Stimulated activated CD8-positive, alpha-beta memory T cell treated with anti-CD3 and anti-CD28 coated beads, Interleukin-2, amount 100 ng/mL, for 48 hours (primary cell): ENCODE results near the gene FRS2.
A peak's percentile ranks its signal among the peaks of the same experiment; 100 is the strongest.
"Not testable (repeated sequence)": the region's sequence is repeated elsewhere in the genome, so short reads cannot be mapped to it uniquely, and the experiment has no call there.

Source experiments
- DNase-seq, 2 donors: peaks; one replicate each; pipeline ENCODE4 v3.0.0-alpha.2; 2020; ENCODE audit warnings: low read depth in 2 of 2

Gene FRS2, protein sequence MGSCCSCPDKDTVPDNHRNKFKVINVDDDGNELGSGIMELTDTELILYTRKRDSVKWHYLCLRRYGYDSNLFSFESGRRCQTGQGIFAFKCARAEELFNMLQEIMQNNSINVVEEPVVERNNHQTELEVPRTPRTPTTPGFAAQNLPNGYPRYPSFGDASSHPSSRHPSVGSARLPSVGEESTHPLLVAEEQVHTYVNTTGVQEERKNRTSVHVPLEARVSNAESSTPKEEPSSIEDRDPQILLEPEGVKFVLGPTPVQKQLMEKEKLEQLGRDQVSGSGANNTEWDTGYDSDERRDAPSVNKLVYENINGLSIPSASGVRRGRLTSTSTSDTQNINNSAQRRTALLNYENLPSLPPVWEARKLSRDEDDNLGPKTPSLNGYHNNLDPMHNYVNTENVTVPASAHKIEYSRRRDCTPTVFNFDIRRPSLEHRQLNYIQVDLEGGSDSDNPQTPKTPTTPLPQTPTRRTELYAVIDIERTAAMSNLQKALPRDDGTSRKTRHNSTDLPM

GRCh38 chr12:69470189-69471075 lies at the start of gene FRS2:
Gene FRS2 (plus strand): TSS chr12:69470388. CDS start chr12:69569031, 98,643 bp downstream.
- DNase-seq: peak; percentile 83

DNA sequence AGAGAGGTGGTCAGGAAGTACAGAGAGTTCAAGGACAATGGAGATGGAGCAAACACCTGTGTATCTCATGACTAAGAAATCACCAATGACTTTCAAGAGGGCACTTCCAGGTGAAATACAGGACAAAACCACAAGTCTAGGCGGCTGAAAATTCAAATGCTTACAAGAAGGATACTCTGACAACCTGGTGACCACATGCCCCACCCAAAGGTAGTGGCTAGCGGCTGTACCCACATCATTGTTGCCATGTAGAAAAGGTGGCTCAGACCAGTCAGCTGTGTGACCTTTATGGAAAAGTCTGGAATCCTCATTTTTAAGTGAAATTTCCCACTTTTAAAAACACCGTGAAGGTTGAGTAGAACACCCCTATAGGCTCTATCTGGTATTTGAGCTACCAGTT lies 48.6 kb upstream of the FRS2 start:
- DNase-seq: no peak

DNA sequence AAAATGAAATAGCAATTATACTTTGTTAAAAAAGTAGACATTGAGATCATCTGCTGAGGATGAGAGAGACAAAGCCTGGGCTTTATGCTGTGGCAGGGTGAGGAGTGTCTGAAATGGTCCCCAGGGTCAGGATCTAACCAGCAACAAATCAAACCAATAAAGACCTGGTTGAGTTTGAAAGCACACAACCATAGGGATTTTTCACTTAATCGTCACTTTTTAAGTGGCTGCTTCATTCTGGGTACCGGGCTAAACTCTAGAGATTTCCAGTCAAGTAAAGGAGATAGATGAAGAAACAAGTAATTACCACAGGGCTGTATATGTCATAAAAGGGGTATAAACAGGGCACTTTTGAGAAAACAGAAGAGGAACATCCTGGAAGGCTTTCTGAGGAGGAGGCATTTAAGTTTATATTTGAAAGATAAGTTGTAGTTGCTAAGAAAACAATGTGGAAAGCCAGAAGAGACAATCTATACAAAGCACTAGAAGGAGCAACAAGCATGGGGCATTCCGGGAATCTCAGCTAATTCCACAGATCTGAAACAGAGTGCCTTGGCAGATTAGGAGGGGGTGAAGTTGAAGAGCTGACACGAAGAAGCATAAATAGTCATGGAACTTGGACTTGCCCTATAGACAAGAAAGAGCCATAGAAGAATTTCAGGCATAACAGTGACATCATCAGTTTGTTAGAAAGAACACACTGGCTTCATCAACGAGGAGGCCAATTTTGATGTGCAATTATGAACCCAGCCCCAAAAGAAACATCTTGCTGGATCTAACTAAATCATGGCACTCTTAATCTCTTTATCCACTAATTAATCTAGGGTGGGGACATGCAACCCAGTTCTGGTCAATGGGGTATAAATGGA lies 46.9 kb upstream of the FRS2 start:
- DNase-seq: no peak

DNA sequence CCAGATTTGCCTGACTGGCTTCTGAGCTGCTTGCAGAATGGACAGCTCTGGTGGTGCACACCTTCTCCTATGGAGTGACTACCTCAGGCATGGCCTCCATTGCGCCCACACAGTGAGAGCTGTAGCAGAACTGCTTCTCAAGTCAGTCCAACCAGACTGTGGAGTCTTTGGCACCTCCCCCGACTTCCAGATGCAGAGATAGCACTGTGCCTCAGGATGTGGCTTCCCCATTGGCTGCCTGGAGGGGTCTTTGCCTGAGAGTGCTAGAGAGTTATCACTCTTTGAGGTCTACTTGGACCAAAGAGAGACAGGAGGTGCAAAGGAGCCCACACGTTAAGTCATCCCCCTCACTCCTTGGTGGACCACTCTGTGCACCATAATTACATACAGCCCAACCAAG lies 44.8 kb upstream of the FRS2 start:
- DNase-seq: no peak

- DNase-seq: no peak
These were observed 41.7 kb upstream of the FRS2 start for GRCh38 chr12:69428351-69429073.

- no peak for DNase-seq
These were observed 39.1 kb upstream of the FRS2 start for GRCh38 chr12:69430942-69431590.

- DNase-seq: no peak
These were observed 38.5 kb upstream of the FRS2 start for GRCh38 chr12:69431591-69432222.

- DNase-seq: no peak
These were observed 36.5 kb upstream of the FRS2 start for GRCh38 chr12:69433653-69434052.

GRCh38 chr12:69435644-69436043 lies 34.5 kb upstream of the FRS2 start:
- no peak for DNase-seq

DNA sequence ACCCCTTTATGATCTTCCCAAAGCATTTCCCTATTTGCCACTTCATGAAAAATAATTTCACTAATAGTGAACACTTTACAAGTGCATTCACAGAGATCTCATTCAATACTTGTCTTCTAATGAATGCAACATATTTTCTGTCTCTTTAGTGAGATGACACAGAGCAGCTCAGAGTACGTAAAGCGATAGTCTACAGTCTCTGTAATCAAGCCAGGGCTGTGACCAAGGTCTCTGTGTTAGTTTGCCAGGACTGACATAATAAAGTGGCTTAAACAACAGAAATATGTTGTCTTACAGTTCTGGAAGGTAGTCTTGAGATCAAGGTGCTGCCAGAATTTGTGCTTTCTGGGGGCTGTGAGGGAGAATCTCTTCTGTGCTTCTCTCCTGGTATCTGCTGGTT lies 33.1 kb upstream of the FRS2 start:
- DNase-seq: no peak

DNA sequence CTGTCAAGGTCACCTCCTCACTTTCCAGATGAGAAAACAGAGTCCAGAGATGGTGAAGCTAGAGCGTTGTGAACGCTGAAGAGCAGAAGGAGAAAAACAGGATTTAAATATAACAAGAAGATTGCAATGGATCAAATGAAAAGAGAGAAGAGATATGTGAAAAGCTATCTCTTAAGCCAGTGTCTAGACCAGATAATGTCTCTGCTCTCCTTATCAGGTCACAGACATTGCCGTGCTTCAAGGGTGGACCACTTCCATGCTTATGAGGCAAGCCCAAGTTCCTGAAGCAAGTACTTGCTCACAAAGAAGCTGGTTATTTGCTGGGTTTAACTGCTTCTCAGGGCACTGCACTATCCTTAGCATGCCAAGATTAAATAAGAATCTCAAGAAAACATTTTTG lies 31.6 kb upstream of the FRS2 start:
- DNase-seq: no peak

DNA sequence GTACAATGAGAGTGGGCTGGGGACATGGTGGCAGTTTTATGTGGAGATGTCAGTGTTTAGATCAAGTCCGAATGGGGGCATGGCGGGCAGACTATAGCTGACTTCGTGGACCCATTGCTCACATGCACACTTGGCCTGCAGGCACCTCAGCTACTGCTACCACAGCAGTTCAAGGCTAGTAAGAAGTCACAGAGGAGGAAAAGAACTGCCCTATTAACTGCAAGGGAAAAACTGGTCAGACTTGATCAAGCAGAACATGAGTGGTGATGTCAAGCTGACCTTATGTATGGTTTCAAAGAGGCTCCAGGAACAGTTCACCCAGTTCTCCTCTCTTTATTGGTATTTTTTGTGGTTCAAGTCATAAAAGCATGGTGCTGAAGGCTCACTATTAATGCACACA lies 30.2 kb upstream of the FRS2 start:
- no peak for DNase-seq

DNA sequence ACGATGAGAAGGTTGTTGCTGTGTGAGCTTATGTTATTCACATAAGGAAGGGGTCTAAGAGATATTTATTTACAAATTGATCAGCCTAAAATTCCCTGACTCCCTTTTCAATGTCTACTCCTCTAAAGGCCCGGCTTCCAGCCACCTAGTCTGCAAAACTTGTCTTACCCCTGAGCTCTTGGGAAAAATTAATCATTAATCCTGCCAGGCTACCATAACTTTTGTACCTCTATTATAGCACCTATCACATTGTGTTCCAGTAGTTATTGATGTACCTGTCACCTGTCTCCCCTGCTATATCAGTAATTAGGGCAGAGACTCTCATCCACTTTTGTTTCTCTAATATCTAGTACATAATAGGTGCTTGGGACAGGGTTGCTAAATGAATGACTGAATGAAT lies 29.3 kb upstream of the FRS2 start:
- no peak for DNase-seq

DNA sequence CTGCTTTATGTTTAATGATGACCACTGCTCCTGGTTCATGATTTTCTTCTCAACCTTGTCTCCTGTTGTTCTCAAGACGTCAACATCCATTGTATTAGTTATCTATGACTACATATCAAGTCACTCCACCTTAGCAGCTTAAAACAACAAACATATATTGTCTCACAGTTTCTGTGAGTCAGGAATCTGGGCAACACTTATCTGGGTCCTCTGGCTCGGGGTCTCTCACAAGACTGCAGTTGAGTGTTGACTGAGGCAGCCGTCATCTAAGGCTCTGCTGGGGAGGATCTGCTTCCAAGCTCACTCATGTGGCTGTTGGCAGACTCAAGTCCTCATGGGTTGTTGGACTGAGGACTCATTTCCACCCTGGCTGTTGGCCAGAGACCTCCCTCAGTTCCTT lies 27.3 kb upstream of the FRS2 start:
- DNase-seq: no peak

DNA sequence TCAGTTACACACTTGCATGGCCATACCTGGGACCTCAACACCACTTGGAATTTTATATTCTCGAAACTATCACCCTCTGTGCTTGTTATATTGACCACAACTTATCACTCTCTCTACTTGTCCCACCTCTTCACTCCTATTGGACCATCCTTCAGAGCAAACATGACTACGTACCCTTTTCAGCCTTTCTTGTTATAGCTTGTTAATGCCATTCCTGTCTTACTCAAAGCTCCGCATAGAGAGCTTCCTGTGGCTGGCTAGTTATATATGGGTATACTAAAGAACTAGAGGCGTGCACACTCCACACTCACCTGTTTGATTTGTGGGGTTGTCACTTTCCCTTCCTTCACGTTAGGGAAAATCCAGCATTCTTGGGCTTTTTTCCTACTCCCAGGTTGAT lies 26.3 kb upstream of the FRS2 start:
- no peak for DNase-seq

DNA sequence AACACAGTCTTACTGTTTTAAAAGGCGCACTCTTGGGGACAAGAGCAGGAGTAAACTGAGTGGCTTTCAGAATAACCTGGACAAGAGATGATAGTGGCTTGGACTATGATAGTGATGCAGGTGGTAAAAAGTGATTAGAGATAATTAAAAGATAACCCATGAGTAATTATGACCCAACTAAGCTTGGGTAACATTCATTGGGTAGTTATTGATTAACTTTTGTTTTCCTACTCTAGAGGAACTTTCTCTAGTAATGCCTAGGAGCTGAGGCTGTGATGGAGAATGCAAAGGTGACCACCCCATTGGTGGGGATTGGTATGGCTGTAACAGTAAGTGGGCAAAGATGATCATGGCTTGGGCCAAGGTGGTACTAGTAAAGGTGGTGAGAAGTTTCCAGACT lies 22.3 kb upstream of the FRS2 start:
- no peak for DNase-seq

- DNase-seq: not testable (repeated sequence)
These were observed 17.5 kb upstream of the FRS2 start for GRCh38 chr12:69452598-69453132.

DNA sequence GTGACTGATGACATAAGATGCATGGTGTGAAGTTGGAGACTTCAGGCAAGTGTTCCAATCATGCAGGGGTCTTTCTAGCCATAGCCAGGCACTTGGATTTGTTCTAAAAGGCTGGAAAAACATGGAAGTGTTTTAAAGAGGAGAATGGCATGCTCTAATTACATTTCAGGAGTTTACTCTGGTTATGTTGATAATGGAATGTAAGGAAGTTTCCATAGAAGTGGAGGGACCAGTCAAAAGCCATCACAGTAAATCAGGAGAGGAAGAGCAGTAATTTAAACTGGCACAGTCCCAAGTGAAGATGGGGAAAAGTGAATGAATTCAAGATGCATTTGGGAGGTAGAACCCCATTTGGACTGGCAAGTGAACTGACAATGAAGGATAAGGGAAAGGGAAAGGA lies 13.9 kb upstream of the FRS2 start:
- no peak for DNase-seq

GRCh38 chr12:69457433-69457832 lies 12.8 kb upstream of the FRS2 start:
- no peak for DNase-seq

- no peak for DNase-seq
These were observed 10.7 kb upstream of the FRS2 start for GRCh38 chr12:69459477-69459876.
